HepG2 (cell line): ENCODE measurements around the gene SLC17A9. TPM values are rescaled to one million over a fixed set of nuclear protein-coding genes. Genes with fewer than 3 reads are reported as not detected.

Source experiments
- AKAP8 ChIP-seq: sonication (generic); formaldehyde crosslinking; IDR thresholded peaks from 2 replicates; pipeline ENCODE4 v1.5.1; 2020; ENCODE audit warnings: mild to moderate bottlenecking, missing genetic modification reagents
- CBX5 ChIP-seq: sonication (generic); formaldehyde crosslinking; IDR thresholded peaks from 2 replicates; pipeline ENCODE4 v1.4.0; 2020; ENCODE audit warnings: missing genetic modification reagents, borderline replicate concordance
- LCORL ChIP-seq, 2 experiments: fragments of 450-650 bp in 1 of 2; sonication (generic) in 1 of 2; formaldehyde crosslinking in 1 of 2; IDR thresholded peaks; 2 replicates each; pipeline versions ENCODE4 v1.5.0 to v1.6.1; 2017 to 2020; ENCODE audit warnings: antibody characterized with exemption in 1 of 2, missing genetic modification reagents in 1 of 2
- MAFG ChIP-seq: sonication (generic); formaldehyde crosslinking; IDR thresholded peaks from 2 replicates; pipeline ENCODE4 v1.5.1; 2020; ENCODE audit warnings: mild to moderate bottlenecking, missing genetic modification reagents
- SIN3A ChIP-seq: IDR thresholded peaks from 2 replicates; pipeline ENCODE4 v1.6.1; 2011; ENCODE audit warnings: low read depth, mild to moderate bottlenecking, control low read depth, low read length, borderline replicate concordance
- SMAD1 ChIP-seq: sonication (generic); formaldehyde crosslinking; IDR thresholded peaks from 2 replicates; pipeline ENCODE4 v1.4.0; 2020; ENCODE audit warnings: missing genetic modification reagents, low read depth, mild to moderate bottlenecking, borderline replicate concordance
- TBX3 ChIP-seq: fragments of 450-650 bp; IDR thresholded peaks from 2 replicates; pipeline ENCODE4 v1.6.1; 2017; ENCODE audit warnings: antibody characterized with exemption, mild to moderate bottlenecking, inconsistent platforms, borderline replicate concordance
- TSC22D2 ChIP-seq: sonication (generic); formaldehyde crosslinking; IDR thresholded peaks from 2 replicates; pipeline ENCODE4 v1.5.1; 2020; ENCODE audit warnings: missing genetic modification reagents, mild to moderate bottlenecking, borderline replicate concordance
- ZBTB7A ChIP-seq: sonication (generic); formaldehyde crosslinking; IDR thresholded peaks from 2 replicates; pipeline ENCODE4 v1.8.0; 2022; ENCODE audit warnings: mild to moderate bottlenecking, missing genetic modification reagents
- ZNF513 ChIP-seq: sonication (generic); formaldehyde crosslinking; conservative IDR thresholded peaks from 2 replicates; pipeline ENCODE4 v1.5.0; 2020; ENCODE audit warnings: missing genetic modification reagents
- ZSCAN31 ChIP-seq: sonication (generic); formaldehyde crosslinking; IDR thresholded peaks from 2 replicates; pipeline ENCODE4 v1.5.0; 2020; ENCODE audit warnings: low read depth, mild to moderate bottlenecking, missing genetic modification reagents
- polyA plus RNA-seq, 8 experiments: library from polyadenylated mRNA; depleted of rRNA in 3 of 8; stranded (reverse) in 7 of 8; unstranded in 1 of 8; fragments of >200 nt; fragmentation: Illumina TruSeq in 4 of 8; extraction: Trizol in 4 of 8; gene quantifications; 2 replicates each; pipeline versions ENCODE4 v1.2.1 to v1.2.3, GENCODE V29; 2011 to 2016; ENCODE audit warnings: low read depth in 4 of 8, missing spikeins in 1 of 8, mixed read lengths in 1 of 8; ENCODE audit not compliant: insufficient read depth in 1 of 8
- total RNA-seq, 5 experiments: library from RNA; depleted of rRNA; stranded (reverse); fragments of >200 nt; fragmentation: Illumina TruSeq; extraction: Trizol; gene quantifications; 2 replicates each; pipeline ENCODE4 v1.2.3, GENCODE V29; 2016; ENCODE audit warnings: low read depth in 1 of 5
- TF ChIP-seq, protein P1 (sequence below): sonication (generic); formaldehyde crosslinking; IDR thresholded peaks from 2 replicates; pipeline ENCODE4 v1.4.0; 2020; ENCODE audit warnings: mild to moderate bottlenecking, missing genetic modification reagents
- TF ChIP-seq, protein P2 (sequence below): sonication (generic); formaldehyde crosslinking; conservative IDR thresholded peaks from 2 replicates; pipeline ENCODE4 v1.8.0; 2022; ENCODE audit warnings: low read depth, missing genetic modification reagents
- TF ChIP-seq, protein P3 (sequence below): conservative IDR thresholded peaks from 2 replicates; pipeline ENCODE4 v1.6.1; 2018; ENCODE audit warnings: missing genetic modification reagents

The SLC17A9 gene
- total and polyA plus RNA-seq, 2 of the 13 experiments (the other 11 are each of a cell fraction or from before 2014, with no cell fraction given): 110 to 191 TPM

DNA sequence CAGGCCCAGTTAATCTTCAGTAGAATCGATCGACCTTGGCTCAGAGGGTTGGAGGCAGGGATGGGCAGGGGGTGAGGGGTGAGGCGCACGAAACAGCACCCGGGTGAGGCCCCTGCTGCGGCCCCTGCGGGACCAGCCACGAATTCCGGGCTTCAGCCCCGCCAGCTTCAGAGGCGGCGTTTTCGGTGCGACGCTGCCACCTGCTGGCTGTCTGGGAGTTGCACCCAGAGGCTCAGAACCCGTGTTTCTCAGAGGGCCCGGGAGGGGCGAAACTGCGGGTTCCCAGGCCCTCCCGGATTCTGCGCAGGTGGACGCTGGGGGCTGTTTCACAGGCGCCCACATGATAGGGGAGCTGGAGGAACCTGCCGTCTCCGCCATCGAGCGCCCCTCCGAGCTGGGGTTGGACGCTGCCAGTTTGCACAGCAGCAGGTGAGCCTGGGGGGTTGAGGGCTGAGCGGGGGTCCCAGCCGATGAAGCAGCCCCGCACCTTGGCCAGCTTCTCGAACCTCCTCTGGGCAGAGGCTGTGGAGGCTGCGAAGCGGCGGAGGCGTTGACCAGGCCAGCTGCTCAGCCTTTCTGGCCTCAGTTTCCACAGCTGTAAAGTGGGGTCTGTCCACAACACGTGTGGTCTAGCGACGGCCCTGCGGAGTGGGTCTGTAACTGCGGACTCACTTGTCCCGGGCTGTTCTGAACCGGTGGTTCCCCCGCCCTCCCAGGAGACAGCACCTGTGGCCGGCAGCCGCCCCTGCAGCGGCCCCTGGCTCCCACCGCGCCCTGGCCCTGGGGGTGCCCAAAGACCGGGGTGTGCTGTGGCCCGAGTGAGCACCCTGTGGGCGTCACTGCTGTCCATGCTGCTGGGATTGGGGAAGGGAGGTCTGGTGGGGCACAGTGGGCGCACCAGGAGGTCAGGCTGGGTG lies 56.8 kb downstream of the SLC17A9 start (continued):
- TF ChIP-seq, protein P1, sequence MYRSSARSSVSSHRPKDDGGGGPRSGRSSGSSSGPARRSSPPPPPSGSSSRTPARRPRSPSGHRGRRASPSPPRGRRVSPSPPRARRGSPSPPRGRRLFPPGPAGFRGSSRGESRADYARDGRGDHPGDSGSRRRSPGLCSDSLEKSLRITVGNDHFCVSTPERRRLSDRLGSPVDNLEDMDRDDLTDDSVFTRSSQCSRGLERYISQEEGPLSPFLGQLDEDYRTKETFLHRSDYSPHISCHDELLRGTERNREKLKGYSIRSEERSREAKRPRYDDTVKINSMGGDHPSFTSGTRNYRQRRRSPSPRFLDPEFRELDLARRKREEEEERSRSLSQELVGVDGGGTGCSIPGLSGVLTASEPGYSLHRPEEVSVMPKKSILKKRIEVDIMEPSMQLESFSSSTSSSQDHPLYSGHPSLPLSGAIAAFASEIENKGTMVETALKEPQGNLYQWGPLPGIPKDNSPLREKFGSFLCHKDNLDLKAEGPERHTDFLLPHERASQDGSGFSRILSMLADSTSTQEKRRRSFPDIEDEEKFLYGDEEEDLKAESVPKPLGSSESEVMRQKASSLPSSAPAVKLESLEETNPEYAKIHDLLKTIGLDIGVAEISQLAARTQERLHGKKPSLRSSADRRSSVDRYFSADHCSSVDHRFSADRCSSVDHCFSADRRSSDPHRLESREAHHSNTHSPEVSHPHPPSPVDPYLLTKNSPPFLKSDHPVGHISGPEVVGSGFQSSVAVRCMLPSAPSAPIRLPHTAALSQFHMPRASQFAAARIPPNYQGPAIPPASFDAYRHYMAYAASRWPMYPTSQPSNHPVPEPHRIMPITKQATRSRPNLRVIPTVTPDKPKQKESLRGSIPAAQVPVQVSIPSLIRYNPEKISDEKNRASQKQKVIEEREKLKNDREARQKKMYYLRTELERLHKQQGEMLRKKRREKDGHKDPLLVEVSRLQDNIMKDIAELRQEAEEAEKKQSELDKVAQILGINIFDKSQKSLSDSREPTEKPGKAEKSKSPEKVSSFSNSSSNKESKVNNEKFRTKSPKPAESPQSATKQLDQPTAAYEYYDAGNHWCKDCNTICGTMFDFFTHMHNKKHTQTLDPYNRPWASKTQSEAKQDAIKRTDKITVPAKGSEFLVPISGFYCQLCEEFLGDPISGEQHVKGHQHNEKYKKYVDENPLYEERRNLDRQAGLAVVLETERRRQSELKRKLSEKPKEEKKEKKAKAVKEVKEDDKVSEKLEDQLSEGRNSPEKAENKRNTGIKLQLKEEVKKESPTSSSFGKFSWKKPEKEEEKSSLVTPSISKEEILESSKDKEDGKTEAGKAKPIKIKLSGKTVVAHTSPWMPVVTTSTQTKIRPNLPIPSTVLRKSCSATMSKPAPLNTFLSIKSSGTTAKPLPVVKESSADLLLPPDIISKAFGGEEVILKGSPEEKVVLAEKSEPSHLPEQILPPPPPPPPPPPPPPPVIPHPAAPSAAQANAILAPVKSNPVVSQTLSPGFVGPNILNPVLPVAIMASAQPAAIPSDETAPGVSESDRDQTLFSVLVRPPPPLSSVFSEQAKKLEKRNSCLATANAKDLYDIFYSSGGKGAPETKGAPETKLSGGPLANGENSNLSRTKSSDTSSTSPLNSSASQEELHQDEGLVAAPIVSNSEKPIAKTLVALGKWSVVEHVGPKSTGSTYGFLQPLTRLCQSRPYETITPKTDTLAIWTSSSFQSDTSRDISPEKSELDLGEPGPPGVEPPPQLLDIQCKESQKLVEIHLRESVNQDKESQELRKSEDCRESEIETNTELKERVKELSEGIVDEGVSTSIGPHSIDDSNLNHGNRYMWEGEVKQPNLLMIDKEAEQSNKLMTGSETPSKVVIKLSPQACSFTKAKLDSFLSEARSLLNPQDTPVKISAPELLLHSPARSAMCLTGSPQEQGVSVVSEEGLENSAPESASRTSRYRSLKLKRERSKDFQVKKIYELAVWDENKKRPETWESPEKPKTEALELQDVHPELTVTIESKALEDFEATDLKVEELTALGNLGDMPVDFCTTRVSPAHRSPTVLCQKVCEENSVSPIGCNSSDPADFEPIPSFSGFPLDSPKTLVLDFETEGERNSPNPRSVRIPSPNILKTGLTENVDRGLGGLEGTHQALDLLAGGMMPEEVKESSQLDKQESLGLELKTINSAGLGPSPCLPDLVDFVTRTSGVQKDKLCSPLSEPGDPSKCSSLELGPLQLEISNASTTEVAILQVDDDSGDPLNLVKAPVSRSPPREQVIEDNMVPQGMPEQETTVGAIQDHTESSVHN (CRISPR knock-in tag): no peak
- TF ChIP-seq SMAD1 (CRISPR knock-in tag): no peak; the same call in 1 of the 2 replicates
- TF ChIP-seq, protein P2, sequence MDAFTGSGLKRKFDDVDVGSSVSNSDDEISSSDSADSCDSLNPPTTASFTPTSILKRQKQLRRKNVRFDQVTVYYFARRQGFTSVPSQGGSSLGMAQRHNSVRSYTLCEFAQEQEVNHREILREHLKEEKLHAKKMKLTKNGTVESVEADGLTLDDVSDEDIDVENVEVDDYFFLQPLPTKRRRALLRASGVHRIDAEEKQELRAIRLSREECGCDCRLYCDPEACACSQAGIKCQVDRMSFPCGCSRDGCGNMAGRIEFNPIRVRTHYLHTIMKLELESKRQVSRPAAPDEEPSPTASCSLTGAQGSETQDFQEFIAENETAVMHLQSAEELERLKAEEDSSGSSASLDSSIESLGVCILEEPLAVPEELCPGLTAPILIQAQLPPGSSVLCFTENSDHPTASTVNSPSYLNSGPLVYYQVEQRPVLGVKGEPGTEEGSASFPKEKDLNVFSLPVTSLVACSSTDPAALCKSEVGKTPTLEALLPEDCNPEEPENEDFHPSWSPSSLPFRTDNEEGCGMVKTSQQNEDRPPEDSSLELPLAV (CRISPR knock-in tag): no peak
- TF ChIP-seq ZSCAN31 (CRISPR knock-in tag): no peak
- no peak for TF ChIP-seq AKAP8 (CRISPR knock-in tag)
- TF ChIP-seq MAFG: no peak
- TF ChIP-seq TSC22D2 (CRISPR knock-in tag): peak; percentile 92; the same call in 1 of the 2 replicates
- TF ChIP-seq CBX5 (CRISPR knock-in tag): no peak
- TF ChIP-seq, protein P3, sequence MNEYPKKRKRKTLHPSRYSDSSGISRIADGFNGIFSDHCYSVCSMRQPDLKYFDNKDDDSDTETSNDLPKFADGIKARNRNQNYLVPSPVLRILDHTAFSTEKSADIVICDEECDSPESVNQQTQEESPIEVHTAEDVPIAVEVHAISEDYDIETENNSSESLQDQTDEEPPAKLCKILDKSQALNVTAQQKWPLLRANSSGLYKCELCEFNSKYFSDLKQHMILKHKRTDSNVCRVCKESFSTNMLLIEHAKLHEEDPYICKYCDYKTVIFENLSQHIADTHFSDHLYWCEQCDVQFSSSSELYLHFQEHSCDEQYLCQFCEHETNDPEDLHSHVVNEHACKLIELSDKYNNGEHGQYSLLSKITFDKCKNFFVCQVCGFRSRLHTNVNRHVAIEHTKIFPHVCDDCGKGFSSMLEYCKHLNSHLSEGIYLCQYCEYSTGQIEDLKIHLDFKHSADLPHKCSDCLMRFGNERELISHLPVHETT (CRISPR knock-in tag): no peak; the same call in 1 of the 2 replicates
- TF ChIP-seq TBX3: no peak
- no peak for TF ChIP-seq LCORL (IDR thresholded peaks at IDR 0.05)
- TF ChIP-seq LCORL (CRISPR knock-in tag; IDR thresholded peaks at IDR 0.05): peak; percentile 77
- peak; percentile 42 for TF ChIP-seq ZBTB7A (CRISPR knock-in tag)
- no peak for TF ChIP-seq SIN3A
- no peak for TF ChIP-seq ZNF513 (CRISPR knock-in tag)
